Epithelial cell of esophagus (primary cell): ENCODE measurements around the gene CACNA1G.

ENCODE experiments used
- DNase-seq: peaks from one replicate; pipeline ENCODE4 v3.0.0; 2010; ENCODE audit warnings: low read depth
- H3K4me3 ChIP-seq: 2 replicates; pipeline ENCODE4 v1.5.1; 2011; ENCODE audit warnings: mild to moderate bottlenecking, low read length, control low read depth
- CTCF ChIP-seq: IDR thresholded peaks from 2 replicates; pipeline ENCODE4 v1.5.1; 2011; ENCODE audit warnings: low read depth, mild to moderate bottlenecking, low read length, control low read depth, inconsistent platforms; ENCODE audit not compliant: insufficient read depth; ENCODE audit errors: missing control alignments

The CACNA1G gene

GRCh38 chr17:50558941-50559614 is 1.4 kb upstream of the CACNA1G start:
- TF ChIP-seq CTCF = no peak
- DNase-seq = no peak
- no peak overlapping the region for H3K4me3 ChIP-seq

- peak; percentile 54 for DNase-seq
- TF ChIP-seq CTCF = no peak
- peak overlapping the region; percentile 33 for H3K4me3 ChIP-seq
These were observed 786 bp upstream of the CACNA1G start for GRCh38 chr17:50559674-50560184.

DNA sequence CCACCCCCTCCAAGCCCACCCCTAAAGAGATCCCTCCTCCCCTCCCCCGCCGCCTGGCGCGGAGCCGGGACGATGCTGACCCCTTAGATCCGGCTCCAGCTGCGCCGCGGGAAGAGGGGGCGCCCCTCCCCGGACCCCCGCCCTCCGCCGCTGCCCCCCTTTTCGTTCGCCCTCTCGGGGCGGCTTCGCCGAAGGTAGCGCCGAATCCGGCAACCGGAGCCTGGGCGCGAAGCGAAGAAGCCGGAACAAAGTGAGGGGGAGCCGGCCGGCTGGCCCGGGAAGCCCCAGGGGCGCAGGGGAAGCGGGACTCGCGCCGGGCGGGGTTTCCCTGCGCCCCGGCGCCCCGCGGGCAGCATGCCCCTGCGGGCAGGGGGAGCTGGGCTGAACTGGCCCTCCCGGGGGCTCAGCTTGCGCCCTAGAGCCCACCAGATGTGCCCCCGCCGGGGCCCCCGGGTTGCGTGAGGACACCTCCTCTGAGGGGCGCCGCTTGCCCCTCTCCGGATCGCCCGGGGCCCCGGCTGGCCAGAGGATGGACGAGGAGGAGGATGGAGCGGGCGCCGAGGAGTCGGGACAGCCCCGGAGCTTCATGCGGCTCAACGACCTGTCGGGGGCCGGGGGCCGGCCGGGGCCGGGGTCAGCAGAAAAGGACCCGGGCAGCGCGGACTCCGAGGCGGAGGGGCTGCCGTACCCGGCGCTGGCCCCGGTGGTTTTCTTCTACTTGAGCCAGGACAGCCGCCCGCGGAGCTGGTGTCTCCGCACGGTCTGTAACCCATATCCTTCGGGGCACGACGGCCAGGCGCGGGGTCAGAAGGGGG is 623 bp downstream of the CACNA1G start:
- DNase-seq = no peak
- H3K4me3 ChIP-seq = no peak overlapping the region
- no peak for TF ChIP-seq CTCF

DNA sequence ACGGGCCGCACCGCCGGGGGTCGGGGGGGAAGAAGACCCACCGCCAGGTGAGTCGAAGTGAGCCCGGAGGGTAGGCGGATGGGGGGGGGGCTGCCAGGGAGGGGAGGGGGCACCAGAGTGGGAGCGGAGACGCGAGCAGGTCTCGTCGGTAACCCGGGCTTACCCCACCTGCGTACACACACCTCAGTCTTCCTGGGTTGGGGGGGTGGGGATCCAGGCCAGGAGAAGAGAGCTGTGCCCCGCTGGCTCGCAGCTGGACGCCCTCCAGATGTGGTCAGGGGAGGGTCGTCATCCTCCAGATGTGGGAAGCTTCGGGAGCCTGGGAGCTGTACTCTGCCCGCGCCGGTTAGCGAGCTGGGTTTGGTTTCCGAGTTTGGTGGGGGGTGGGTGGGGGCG is 1.2 kb downstream of the CACNA1G start:
- no peak for TF ChIP-seq CTCF
- H3K4me3 ChIP-seq = no peak overlapping the region
- DNase-seq = no peak

- DNase-seq = no peak
- TF ChIP-seq CTCF = no peak
- H3K4me3 ChIP-seq = no peak overlapping the region
These were observed 2.0 kb downstream of the CACNA1G start for GRCh38 chr17:50562242-50563091.

GRCh38 chr17:50563092-50563511 is 2.6 kb downstream of the CACNA1G start:
- no peak overlapping the region for H3K4me3 ChIP-seq
- no peak for DNase-seq
- no peak for TF ChIP-seq CTCF
